ENCODE data around the gene ST6GALNAC4. TPM values are rescaled to one million over a fixed set of nuclear protein-coding genes. Genes with fewer than 3 reads are reported as not detected.

ST6GALNAC4 gene
- total and polyA plus RNA-seq, 9 of the 15 experiments (the other 6 are each of a cell fraction or from before 2014, with no cell fraction given): 2.6 to 43.1 (median 15.4) TPM

DNA sequence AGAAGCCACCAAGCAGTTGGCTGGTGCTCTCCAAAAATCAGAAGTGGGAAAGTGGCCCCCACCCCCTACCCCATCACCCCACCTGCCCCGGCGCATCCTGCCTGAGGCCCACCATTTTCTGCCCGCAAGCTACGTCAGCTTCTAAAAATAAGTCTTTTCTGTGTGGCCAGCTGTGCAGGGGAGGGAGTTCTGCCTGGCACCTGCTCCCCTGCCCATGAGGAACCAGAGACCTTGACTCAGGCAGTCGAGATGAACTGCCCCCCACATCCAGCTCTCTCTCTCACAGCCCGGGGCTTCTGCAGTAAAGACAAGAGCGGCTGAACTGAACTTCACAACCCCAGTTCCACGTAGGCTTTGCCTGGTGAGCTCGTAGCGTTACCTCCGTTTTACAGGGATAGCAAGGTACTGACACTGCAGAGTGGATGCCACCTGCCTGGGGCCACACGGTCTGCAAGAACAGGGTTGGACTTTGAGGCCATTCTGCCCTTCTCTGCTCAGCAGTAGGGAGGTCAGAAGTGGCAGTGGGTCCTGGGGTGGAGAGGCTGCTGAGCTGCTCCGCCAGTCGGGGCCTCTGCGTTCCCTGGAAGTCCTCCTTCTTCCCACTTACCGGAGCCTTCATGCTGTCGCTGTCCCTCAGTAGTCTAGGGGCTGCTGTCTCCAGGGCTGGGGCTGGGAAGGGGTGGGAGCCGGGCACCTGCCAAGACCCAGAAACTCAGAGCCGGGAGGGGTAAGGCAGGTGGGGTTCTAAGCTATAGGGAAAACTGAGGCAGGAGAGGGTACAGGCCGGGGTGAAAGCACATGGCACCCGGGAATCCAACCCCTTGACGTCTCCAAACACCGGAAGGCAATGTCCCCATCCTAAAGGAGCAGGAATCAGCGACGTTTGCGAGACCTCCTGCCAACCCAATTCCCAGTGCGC is 781 bp downstream of the ST6GALNAC4 start (continued):
- TF ChIP-seq, protein P1, sequence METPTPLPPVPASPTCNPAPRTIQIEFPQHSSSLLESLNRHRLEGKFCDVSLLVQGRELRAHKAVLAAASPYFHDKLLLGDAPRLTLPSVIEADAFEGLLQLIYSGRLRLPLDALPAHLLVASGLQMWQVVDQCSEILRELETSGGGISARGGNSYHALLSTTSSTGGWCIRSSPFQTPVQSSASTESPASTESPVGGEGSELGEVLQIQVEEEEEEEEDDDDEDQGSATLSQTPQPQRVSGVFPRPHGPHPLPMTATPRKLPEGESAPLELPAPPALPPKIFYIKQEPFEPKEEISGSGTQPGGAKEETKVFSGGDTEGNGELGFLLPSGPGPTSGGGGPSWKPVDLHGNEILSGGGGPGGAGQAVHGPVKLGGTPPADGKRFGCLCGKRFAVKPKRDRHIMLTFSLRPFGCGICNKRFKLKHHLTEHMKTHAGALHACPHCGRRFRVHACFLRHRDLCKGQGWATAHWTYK (CRISPR knock-in tag; IDR thresholded peaks at IDR 0.05): no peak
- no peak for TF ChIP-seq GATAD2A (IDR thresholded peaks at IDR 0.05)
- TF ChIP-seq FOXP1 (CRISPR knock-in tag; IDR thresholded peaks at IDR 0.05): no peak
- no peak for TF ChIP-seq NR2C1 (IDR thresholded peaks at IDR 0.05)
- TF ChIP-seq NR2C1 (tag; IDR thresholded peaks at IDR 0.05): no peak
- TF ChIP-seq, protein P2, sequence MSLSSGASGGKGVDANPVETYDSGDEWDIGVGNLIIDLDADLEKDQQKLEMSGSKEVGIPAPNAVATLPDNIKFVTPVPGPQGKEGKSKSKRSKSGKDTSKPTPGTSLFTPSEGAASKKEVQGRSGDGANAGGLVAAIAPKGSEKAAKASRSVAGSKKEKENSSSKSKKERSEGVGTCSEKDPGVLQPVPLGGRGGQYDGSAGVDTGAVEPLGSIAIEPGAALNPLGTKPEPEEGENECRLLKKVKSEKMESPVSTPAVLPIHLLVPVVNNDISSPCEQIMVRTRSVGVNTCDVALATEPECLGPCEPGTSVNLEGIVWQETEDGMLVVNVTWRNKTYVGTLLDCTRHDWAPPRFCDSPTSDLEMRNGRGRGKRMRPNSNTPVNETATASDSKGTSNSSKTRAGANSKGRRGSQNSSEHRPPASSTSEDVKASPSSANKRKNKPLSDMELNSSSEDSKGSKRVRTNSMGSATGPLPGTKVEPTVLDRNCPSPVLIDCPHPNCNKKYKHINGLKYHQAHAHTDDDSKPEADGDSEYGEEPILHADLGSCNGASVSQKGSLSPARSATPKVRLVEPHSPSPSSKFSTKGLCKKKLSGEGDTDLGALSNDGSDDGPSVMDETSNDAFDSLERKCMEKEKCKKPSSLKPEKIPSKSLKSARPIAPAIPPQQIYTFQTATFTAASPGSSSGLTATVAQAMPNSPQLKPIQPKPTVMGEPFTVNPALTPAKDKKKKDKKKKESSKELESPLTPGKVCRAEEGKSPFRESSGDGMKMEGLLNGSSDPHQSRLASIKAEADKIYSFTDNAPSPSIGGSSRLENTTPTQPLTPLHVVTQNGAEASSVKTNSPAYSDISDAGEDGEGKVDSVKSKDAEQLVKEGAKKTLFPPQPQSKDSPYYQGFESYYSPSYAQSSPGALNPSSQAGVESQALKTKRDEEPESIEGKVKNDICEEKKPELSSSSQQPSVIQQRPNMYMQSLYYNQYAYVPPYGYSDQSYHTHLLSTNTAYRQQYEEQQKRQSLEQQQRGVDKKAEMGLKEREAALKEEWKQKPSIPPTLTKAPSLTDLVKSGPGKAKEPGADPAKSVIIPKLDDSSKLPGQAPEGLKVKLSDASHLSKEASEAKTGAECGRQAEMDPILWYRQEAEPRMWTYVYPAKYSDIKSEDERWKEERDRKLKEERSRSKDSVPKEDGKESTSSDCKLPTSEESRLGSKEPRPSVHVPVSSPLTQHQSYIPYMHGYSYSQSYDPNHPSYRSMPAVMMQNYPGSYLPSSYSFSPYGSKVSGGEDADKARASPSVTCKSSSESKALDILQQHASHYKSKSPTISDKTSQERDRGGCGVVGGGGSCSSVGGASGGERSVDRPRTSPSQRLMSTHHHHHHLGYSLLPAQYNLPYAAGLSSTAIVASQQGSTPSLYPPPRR (CRISPR knock-in tag; IDR thresholded peaks at IDR 0.05; ENCODE audit: borderline replicate concordance): no peak
- no peak for TF ChIP-seq DMBX1 (CRISPR knock-in tag; IDR thresholded peaks at IDR 0.05; ENCODE audit: borderline replicate concordance)
- TF ChIP-seq, protein P3, sequence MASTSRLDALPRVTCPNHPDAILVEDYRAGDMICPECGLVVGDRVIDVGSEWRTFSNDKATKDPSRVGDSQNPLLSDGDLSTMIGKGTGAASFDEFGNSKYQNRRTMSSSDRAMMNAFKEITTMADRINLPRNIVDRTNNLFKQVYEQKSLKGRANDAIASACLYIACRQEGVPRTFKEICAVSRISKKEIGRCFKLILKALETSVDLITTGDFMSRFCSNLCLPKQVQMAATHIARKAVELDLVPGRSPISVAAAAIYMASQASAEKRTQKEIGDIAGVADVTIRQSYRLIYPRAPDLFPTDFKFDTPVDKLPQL (IDR thresholded peaks at IDR 0.05; ENCODE audit: extremely low read depth, insufficient read length): no peak
- no peak for TF ChIP-seq ZBED1 (IDR thresholded peaks at IDR 0.05)
- TF ChIP-seq NR2C2 (CRISPR knock-in tag; IDR thresholded peaks at IDR 0.05): no peak
- 0 out of 2 replicates have a peak, but pooled peaks have one; percentile 4 for TF ChIP-seq NR2C2 (tag; IDR thresholded peaks at IDR 0.05)
- TF ChIP-seq, protein P4, sequence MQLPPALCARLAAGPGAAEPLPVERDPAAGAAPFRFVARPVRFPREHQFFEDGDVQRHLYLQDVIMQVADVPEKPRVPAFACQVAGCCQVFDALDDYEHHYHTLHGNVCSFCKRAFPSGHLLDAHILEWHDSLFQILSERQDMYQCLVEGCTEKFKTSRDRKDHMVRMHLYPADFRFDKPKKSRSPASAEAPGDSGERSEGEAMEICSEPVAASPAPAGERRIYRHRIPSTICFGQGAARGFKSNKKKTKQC (CRISPR knock-in tag; IDR thresholded peaks at IDR 0.05): peak; percentile 57; the same call in 1 of the 2 replicates
- TF ChIP-seq GABPB1 (CRISPR knock-in tag; IDR thresholded peaks at IDR 0.05): peak; percentile 32; the same call in 1 of the 2 replicates
- TF ChIP-seq SMARCA4 (IDR thresholded peaks at IDR 0.05): no peak
- TF ChIP-seq KLF10 (CRISPR knock-in tag; IDR thresholded peaks at IDR 0.05): no peak
- TF ChIP-seq, protein P5, sequence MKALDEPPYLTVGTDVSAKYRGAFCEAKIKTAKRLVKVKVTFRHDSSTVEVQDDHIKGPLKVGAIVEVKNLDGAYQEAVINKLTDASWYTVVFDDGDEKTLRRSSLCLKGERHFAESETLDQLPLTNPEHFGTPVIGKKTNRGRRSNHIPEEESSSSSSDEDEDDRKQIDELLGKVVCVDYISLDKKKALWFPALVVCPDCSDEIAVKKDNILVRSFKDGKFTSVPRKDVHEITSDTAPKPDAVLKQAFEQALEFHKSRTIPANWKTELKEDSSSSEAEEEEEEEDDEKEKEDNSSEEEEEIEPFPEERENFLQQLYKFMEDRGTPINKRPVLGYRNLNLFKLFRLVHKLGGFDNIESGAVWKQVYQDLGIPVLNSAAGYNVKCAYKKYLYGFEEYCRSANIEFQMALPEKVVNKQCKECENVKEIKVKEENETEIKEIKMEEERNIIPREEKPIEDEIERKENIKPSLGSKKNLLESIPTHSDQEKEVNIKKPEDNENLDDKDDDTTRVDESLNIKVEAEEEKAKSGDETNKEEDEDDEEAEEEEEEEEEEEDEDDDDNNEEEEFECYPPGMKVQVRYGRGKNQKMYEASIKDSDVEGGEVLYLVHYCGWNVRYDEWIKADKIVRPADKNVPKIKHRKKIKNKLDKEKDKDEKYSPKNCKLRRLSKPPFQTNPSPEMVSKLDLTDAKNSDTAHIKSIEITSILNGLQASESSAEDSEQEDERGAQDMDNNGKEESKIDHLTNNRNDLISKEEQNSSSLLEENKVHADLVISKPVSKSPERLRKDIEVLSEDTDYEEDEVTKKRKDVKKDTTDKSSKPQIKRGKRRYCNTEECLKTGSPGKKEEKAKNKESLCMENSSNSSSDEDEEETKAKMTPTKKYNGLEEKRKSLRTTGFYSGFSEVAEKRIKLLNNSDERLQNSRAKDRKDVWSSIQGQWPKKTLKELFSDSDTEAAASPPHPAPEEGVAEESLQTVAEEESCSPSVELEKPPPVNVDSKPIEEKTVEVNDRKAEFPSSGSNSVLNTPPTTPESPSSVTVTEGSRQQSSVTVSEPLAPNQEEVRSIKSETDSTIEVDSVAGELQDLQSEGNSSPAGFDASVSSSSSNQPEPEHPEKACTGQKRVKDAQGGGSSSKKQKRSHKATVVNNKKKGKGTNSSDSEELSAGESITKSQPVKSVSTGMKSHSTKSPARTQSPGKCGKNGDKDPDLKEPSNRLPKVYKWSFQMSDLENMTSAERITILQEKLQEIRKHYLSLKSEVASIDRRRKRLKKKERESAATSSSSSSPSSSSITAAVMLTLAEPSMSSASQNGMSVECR (CRISPR knock-in tag; IDR thresholded peaks at IDR 0.05): 0 out of 2 replicates have a peak, but pooled peaks have one; percentile 10
